Mesothelial cell of epicardium (in vitro differentiated cells): ENCODE results near the gene SRF. TPM values are rescaled to one million over a fixed set of nuclear protein-coding genes. Genes with fewer than 3 reads are reported as not detected.

Experiments
- DNase-seq, 2 experiments: peaks; one replicate each; pipeline ENCODE4 v3.0.0; 2021; ENCODE audit warnings: low spot score in 2 of 2; ENCODE audit not compliant: unreplicated experiment in 2 of 2
- H3K27ac Mint-ChIP-seq: 2 replicates; pipeline ENCODE4 v1.8.0; 2021; ENCODE audit warnings: mixed read lengths
- H3K27me3 Mint-ChIP-seq: 2 replicates; pipeline ENCODE4 v1.8.0; 2021; ENCODE audit warnings: low read depth, mixed read lengths
- H3K36me3 Mint-ChIP-seq: 2 replicates; pipeline ENCODE4 v1.8.0; 2021; ENCODE audit warnings: mixed read lengths
- H3K4me1 Mint-ChIP-seq: 2 replicates; pipeline ENCODE4 v1.8.0; 2021; ENCODE audit warnings: mixed read lengths
- H3K4me3 Mint-ChIP-seq: 2 replicates; pipeline ENCODE4 v1.8.0; 2021; ENCODE audit warnings: mild to moderate bottlenecking, moderate library complexity, mixed read lengths
- H3K9me3 Mint-ChIP-seq: 2 replicates; pipeline ENCODE4 v1.8.0; 2021; ENCODE audit warnings: mixed read lengths
- CTCF ChIP-seq: fragments of 200-600 bp; sonication (generic); IDR thresholded peaks from one replicate; pipeline ENCODE4 v1.5.0; 2021; ENCODE audit warnings: antibody characterized with exemption; ENCODE audit not compliant: unreplicated experiment
- total RNA-seq: library from RNA; stranded (reverse); gene quantifications from 3 replicates; pipeline ENCODE4 v1.2.1, GENCODE V29; 2021

The SRF gene
- total RNA-seq, 1 donor from 2014 or later, result 52.0 TPM

GRCh38 chr6:43196337-43196736, 25.3 kb downstream of the SRF start:
- no peaks in the 10 kb centered on the region for H3K4me1 Mint-ChIP-seq

GRCh38 chr6:43199912-43200311, 28.8 kb downstream of the SRF start:
- Mint-ChIP-seq H3K27ac (no peak overlapping the region), H3K27me3 (no peaks in the 10 kb centered on the region), H3K9me3 (no peaks in the 10 kb centered on the region), H3K4me1 (no peaks in the 10 kb centered on the region), H3K4me3 (no peak overlapping the region), H3K36me3 (peaks cover 32% of the 10 kb centered on the region)
- DNase-seq, result no peak
- TF ChIP-seq CTCF, result no peak

More at GRCh38 chr6:43196337-43196736, 25.3 kb downstream of the SRF start:
- DNase-seq, result no peak
- H3K27ac Mint-ChIP-seq, result no peak overlapping the region
- H3K4me3 Mint-ChIP-seq, result no peak overlapping the region
- peaks cover 35% of the 10 kb centered on the region for H3K36me3 Mint-ChIP-seq
- no peak for TF ChIP-seq CTCF
- no peaks in the 10 kb centered on the region for H3K9me3 Mint-ChIP-seq
- H3K27me3 Mint-ChIP-seq, result no peaks in the 10 kb centered on the region

DNA sequence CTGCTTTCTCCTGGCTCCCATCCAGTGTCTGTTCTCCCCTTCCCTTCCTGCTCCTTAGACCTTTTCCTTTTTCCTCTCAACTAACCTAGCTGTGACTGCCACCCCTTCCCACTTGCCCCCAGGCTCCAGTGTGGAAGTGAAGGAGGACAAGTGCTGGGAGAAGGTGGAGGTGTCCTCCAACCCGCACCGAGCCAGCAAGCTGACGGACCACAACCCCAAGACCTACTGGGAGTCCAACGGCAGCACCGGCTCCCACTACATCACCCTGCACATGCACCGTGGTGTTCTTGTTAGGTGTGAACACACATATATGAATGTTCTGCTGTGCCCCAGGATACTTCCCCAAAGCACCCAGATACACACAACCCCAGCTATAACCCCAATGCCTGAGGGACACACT, 29.5 kb downstream of the SRF start:
- H3K27ac Mint-ChIP-seq, result no peak overlapping the region
- no peaks in the 10 kb centered on the region for H3K9me3 Mint-ChIP-seq
- H3K4me3 Mint-ChIP-seq, result no peak overlapping the region
- peaks cover 33% of the 10 kb centered on the region for H3K36me3 Mint-ChIP-seq
- DNase-seq, result no peak
- TF ChIP-seq CTCF, result no peak
- no peaks in the 10 kb centered on the region for H3K4me1 Mint-ChIP-seq
- H3K27me3 Mint-ChIP-seq, result no peaks in the 10 kb centered on the region

- Mint-ChIP-seq H3K27me3 (no peaks in the 10 kb centered on the region), H3K4me3 (no peak overlapping the region), H3K9me3 (no peaks in the 10 kb centered on the region), H3K27ac (no peak overlapping the region), H3K4me1 (no peaks in the 10 kb centered on the region), H3K36me3 (peaks cover 37% of the 10 kb centered on the region)
- TF ChIP-seq CTCF, result no peak
- no peak for DNase-seq
These were observed 31.4 kb downstream of the SRF start for GRCh38 chr6:43202451-43202850.

- TF ChIP-seq CTCF, result no peak
- H3K36me3 Mint-ChIP-seq, result peaks cover 39% of the 10 kb centered on the region
- H3K9me3 Mint-ChIP-seq, result no peaks in the 10 kb centered on the region
- DNase-seq, result no peak
- no peaks in the 10 kb centered on the region for H3K27me3 Mint-ChIP-seq
- no peak overlapping the region for H3K27ac Mint-ChIP-seq
- H3K4me3 Mint-ChIP-seq, result no peak overlapping the region
- no peaks in the 10 kb centered on the region for H3K4me1 Mint-ChIP-seq
These were observed 32.1 kb downstream of the SRF start for GRCh38 chr6:43203029-43203717.
